NCI-H1092 (cell line): ENCODE measurements around the gene BCL7A.
"Not testable (repeated sequence)": the region's sequence is repeated elsewhere in the genome, so short reads cannot be mapped to it uniquely, and the experiment has no call there.

Source experiments
- DNase-seq: peaks from one replicate; lab custom pipeline; 2025; lab: John Stamatoyannopoulos, UW

BCL7A gene

GRCh38 chr12:122021822-122022392 is at the start of gene BCL7A:
Gene BCL7A (plus strand): TSS chr12:122021884. CDS start chr12:122022092, 208 bp downstream.
- peak; percentile 29 for DNase-seq

- no peak for DNase-seq
Observed at GRCh38 chr12:121974026-121974985, 47.4 kb upstream of the BCL7A start.

- no peak for DNase-seq
Observed at GRCh38 chr12:121975021-121975420, 46.7 kb upstream of the BCL7A start.

- DNase-seq, result no peak
Observed at GRCh38 chr12:121976950-121977349, 44.7 kb upstream of the BCL7A start.

- DNase-seq, result no peak
Observed at GRCh38 chr12:121980191-121980891, 41.3 kb upstream of the BCL7A start.

- no peak for DNase-seq
Observed at GRCh38 chr12:121980892-121981272, 40.8 kb upstream of the BCL7A start.

- DNase-seq, result no peak
Observed at GRCh38 chr12:121981456-121981855, 40.2 kb upstream of the BCL7A start.

GRCh38 chr12:121982950-121983349 is 38.7 kb upstream of the BCL7A start:
- DNase-seq, result no peak

- DNase-seq, result no peak
Observed at GRCh38 chr12:121983536-121984210, 38.0 kb upstream of the BCL7A start.

- no peak for DNase-seq
Observed at GRCh38 chr12:121986489-121987245, 35.0 kb upstream of the BCL7A start.

GRCh38 chr12:121988519-121988918 is 33.2 kb upstream of the BCL7A start:
- DNase-seq, result not testable (repeated sequence)

GRCh38 chr12:121989276-121990113 is 32.2 kb upstream of the BCL7A start:
- no peak for DNase-seq

- no peak for DNase-seq
Observed at GRCh38 chr12:121990114-121990647, 31.5 kb upstream of the BCL7A start.

- DNase-seq, result no peak
Observed at GRCh38 chr12:121990692-121991603, 30.7 kb upstream of the BCL7A start.

- DNase-seq, result no peak
Observed at GRCh38 chr12:121992059-121992879, 29.4 kb upstream of the BCL7A start.

- no peak for DNase-seq
Observed at GRCh38 chr12:121996050-121996944, 25.4 kb upstream of the BCL7A start.

GRCh38 chr12:121996945-121997612 is 24.6 kb upstream of the BCL7A start:
- DNase-seq, result no peak
